MM.1S (cell line): ENCODE results near the gene TAS2R38.

Source experiments
- DNase-seq: peaks from one replicate; pipeline ENCODE4 v3.0.0-alpha.2; 2015
- H2AFZ ChIP-seq: fragments of 300-600 bp; sonication (generic); 2 replicates; pipeline ENCODE4 v1.6.0; 2016; ENCODE audit warnings: antibody characterized with exemption, low read length
- H3F3A ChIP-seq: fragments of 300-600 bp; sonication (generic); 2 replicates; pipeline ENCODE4 v1.6.1; 2016; ENCODE audit warnings: mild to moderate bottlenecking, antibody characterized with exemption, low read length, moderate library complexity, mixed read lengths; ENCODE audit not compliant: insufficient read depth
- H3K27ac ChIP-seq: fragments of 300-600 bp; sonication (generic); 2 replicates; pipeline ENCODE4 v1.5.1; 2016; ENCODE audit warnings: mild to moderate bottlenecking, low read length
- H3K27me3 ChIP-seq: fragments of 300-600 bp; sonication (generic); replicated peaks from 2 replicates; pipeline ENCODE4 v1.6.0; 2016; ENCODE audit warnings: low read length; ENCODE audit not compliant: insufficient read depth
- H3K36me3 ChIP-seq: fragments of 300-600 bp; sonication (generic); replicated peaks from 2 replicates; pipeline ENCODE4 v1.6.1; 2016; ENCODE audit warnings: mild to moderate bottlenecking, low read length, mixed read lengths; ENCODE audit not compliant: insufficient read depth
- H3K4me1 ChIP-seq: fragments of 300-600 bp; sonication (generic); 2 replicates; pipeline ENCODE4 v1.6.1; 2016; ENCODE audit warnings: low read length, mixed read lengths
- H3K4me2 ChIP-seq: fragments of 300-600 bp; sonication (generic); 2 replicates; pipeline ENCODE4 v1.6.0; 2016; ENCODE audit warnings: low read depth, low read length
- H3K4me3 ChIP-seq: fragments of 300-600 bp; sonication (generic); 2 replicates; pipeline ENCODE4 v1.5.1; 2016; ENCODE audit warnings: low read length, mixed read lengths
- H3K79me2 ChIP-seq: fragments of 300-600 bp; sonication (generic); 2 replicates; pipeline ENCODE4 v1.6.1; 2016; ENCODE audit warnings: mixed run types, low read length, mixed read lengths
- H3K9ac ChIP-seq: fragments of 300-600 bp; sonication (generic); 2 replicates; pipeline ENCODE4 v1.6.1; 2016; ENCODE audit warnings: low read length, mixed read lengths
- H3K9me2 ChIP-seq: fragments of 300-600 bp; sonication (generic); replicated peaks from 2 replicates; pipeline ENCODE4 v1.6.1; 2016; ENCODE audit warnings: mild to moderate bottlenecking, low read length, mixed read lengths; ENCODE audit not compliant: insufficient read depth
- H3K9me3 ChIP-seq: fragments of 300-600 bp; sonication (generic); replicated peaks from 2 replicates; pipeline ENCODE4 v1.6.1; 2016; ENCODE audit warnings: mild to moderate bottlenecking, low read length, mixed read lengths; ENCODE audit not compliant: insufficient read depth
- H4K20me1 ChIP-seq: fragments of 300-600 bp; sonication (generic); 2 replicates; pipeline ENCODE4 v1.6.1; 2016; ENCODE audit warnings: mild to moderate bottlenecking, low read length, moderate library complexity, mixed read lengths; ENCODE audit not compliant: insufficient read depth
- EZH2 ChIP-seq: fragments of 300-600 bp; sonication (generic); optimal IDR thresholded peaks from 2 replicates; pipeline ENCODE3; 2017; ENCODE audit warnings: low read depth, mild to moderate bottlenecking, antibody characterized with exemption, low read length, mixed read lengths
- EZH2phosphoT487 ChIP-seq: fragments of 300-600 bp; sonication (generic); IDR thresholded peaks from 2 replicates; pipeline ENCODE4 v1.6.1; 2018; ENCODE audit warnings: antibody characterized with exemption, low read length
- TF ChIP-seq, protein P1 (sequence below): fragments of 300-600 bp; sonication (generic); IDR thresholded peaks from 2 replicates; pipeline ENCODE4 v1.5.1; 2016; ENCODE audit warnings: antibody characterized with exemption, low read length, mixed read lengths

Gene TAS2R38

DNA sequence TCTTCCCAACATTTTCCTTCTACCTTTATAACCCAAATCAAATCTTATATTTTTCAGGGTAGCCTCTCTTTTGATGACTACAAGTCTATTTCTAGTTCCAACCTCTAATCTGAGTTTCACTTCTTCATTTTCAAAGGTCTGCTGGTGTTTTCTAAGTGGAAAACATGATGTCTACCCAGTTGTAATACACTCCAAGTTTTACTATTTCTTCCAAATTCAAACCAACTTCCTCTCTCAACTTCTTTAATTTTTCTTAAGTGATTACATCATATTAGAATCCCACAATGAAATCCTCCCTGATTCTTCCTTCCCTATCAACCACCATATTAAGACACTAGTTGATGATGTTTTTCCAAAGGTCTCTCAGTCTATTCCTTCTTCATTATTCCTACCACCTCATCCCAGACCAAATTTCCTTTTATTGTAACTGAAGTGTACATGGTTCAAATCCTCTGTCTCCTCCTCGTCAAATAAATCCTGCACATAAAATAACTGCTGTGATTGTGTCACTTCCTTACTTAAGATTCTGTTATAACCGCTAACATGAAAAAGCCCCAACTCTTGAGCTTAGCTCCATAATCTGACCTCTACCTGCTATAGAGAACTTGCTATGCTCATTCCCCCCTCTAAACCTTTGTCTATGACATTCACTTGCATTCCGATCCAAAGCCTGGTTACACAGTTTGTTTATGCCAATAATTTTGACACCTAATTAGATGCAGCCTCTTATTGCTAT lies 12.7 kb downstream of the TAS2R38 start:
- H3K9me3 ChIP-seq: no peaks in the 10 kb centered on the region
- H3F3A ChIP-seq: no peaks in the 10 kb centered on the region
- no peak overlapping the region for H2AFZ ChIP-seq
- no peaks in the 10 kb centered on the region for H4K20me1 ChIP-seq
- H3K9ac ChIP-seq: no peak overlapping the region
- H3K36me3 ChIP-seq: no peaks in the 10 kb centered on the region
- peak overlapping the region; percentile 21; the same call in 1 of the 2 replicates for H3K27ac ChIP-seq
- H3K27me3 ChIP-seq: no peaks in the 10 kb centered on the region
- peak overlapping the region; percentile 1; the same call in 1 of the 2 replicates for H3K4me2 ChIP-seq
- H3K4me1 ChIP-seq: peaks cover 16% of the 10 kb centered on the region
- H3K79me2 ChIP-seq: no peaks in the 10 kb centered on the region
- H3K4me3 ChIP-seq: no peak overlapping the region
- TF ChIP-seq EZH2phosphoT487 (no peak), EZH2 (no peak)
- TF ChIP-seq, protein P1, sequence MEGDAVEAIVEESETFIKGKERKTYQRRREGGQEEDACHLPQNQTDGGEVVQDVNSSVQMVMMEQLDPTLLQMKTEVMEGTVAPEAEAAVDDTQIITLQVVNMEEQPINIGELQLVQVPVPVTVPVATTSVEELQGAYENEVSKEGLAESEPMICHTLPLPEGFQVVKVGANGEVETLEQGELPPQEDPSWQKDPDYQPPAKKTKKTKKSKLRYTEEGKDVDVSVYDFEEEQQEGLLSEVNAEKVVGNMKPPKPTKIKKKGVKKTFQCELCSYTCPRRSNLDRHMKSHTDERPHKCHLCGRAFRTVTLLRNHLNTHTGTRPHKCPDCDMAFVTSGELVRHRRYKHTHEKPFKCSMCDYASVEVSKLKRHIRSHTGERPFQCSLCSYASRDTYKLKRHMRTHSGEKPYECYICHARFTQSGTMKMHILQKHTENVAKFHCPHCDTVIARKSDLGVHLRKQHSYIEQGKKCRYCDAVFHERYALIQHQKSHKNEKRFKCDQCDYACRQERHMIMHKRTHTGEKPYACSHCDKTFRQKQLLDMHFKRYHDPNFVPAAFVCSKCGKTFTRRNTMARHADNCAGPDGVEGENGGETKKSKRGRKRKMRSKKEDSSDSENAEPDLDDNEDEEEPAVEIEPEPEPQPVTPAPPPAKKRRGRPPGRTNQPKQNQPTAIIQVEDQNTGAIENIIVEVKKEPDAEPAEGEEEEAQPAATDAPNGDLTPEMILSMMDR: no peak
- peak; percentile 49 for DNase-seq
- no peaks in the 10 kb centered on the region for H3K9me2 ChIP-seq

- H3K9ac ChIP-seq: no peak overlapping the region
- DNase-seq: no peak
- H3K27me3 ChIP-seq: no peaks in the 10 kb centered on the region
- H3K4me1 ChIP-seq: peaks cover 12% of the 10 kb centered on the region
- no peaks in the 10 kb centered on the region for H3K79me2 ChIP-seq
- no peak overlapping the region for H3K4me3 ChIP-seq
- TF ChIP-seq EZH2: no peak
- TF ChIP-seq, protein P1: no peak
- no peak for TF ChIP-seq EZH2phosphoT487
- no peak overlapping the region for H2AFZ ChIP-seq
- H3K9me3 ChIP-seq: no peaks in the 10 kb centered on the region
- H3K36me3 ChIP-seq: no peaks in the 10 kb centered on the region
- no peaks in the 10 kb centered on the region for H4K20me1 ChIP-seq
- no peaks in the 10 kb centered on the region for H3F3A ChIP-seq
- no peaks in the 10 kb centered on the region for H3K9me2 ChIP-seq
- no peak overlapping the region for H3K4me2 ChIP-seq
- H3K27ac ChIP-seq: no peak overlapping the region
Measured at GRCh38 chr7:141956084-141956483, 17.5 kb downstream of the TAS2R38 start.

GRCh38 chr7:141954334-141954733 lies 19.2 kb downstream of the TAS2R38 start:
- Histone ChIP-seq H3K9me2 (no peaks in the 10 kb centered on the region), H3K9me3 (no peaks in the 10 kb centered on the region), H3K27ac (no peak overlapping the region), H4K20me1 (no peaks in the 10 kb centered on the region), H3K4me1 (no peaks in the 10 kb centered on the region), H3F3A (no peaks in the 10 kb centered on the region), H3K9ac (no peak overlapping the region), H2AFZ (no peak overlapping the region), H3K4me2 (no peak overlapping the region), H3K36me3 (no peaks in the 10 kb centered on the region), H3K4me3 (no peak overlapping the region), H3K79me2 (no peaks in the 10 kb centered on the region), H3K27me3 (no peaks in the 10 kb centered on the region)
- no peak for DNase-seq
- TF ChIP-seq EZH2 (no peak), EZH2phosphoT487 (no peak)
- TF ChIP-seq, protein P1: no peak
